HUES6 (cell line): ENCODE results near the gene ARHGEF7.

Experiments
- H3K27ac ChIP-seq: 2 replicates; pipeline ENCODE4 v1.7.0; 2013; ENCODE audit warnings: low read depth, mild to moderate bottlenecking, low read length, inconsistent platforms
- H3K27me3 ChIP-seq: 2 replicates; pipeline ENCODE4 v1.6.1; 2013; ENCODE audit warnings: low read length; ENCODE audit not compliant: control insufficient read depth, insufficient read depth
- H3K36me3 ChIP-seq: 2 replicates; pipeline ENCODE4 v1.6.1; 2013; ENCODE audit warnings: low read length; ENCODE audit not compliant: control insufficient read depth, insufficient read depth
- H3K4me1 ChIP-seq: 2 replicates; pipeline ENCODE4 v1.6.1; 2013; ENCODE audit warnings: low read length; ENCODE audit not compliant: control insufficient read depth, insufficient read depth
- H3K4me3 ChIP-seq: 2 replicates; pipeline ENCODE4 v1.5.1; 2013; ENCODE audit warnings: low read depth, low read length
- H3K9ac ChIP-seq: one replicate; pipeline ENCODE4 v1.6.1; 2013; ENCODE audit warnings: mild to moderate bottlenecking, low read length
- H3K9me3 ChIP-seq: 2 replicates; pipeline ENCODE4 v1.6.1; 2013; ENCODE audit warnings: low read depth, low read length; ENCODE audit not compliant: control insufficient read depth, insufficient read depth

ARHGEF7 gene

GRCh38 chr13:111326981-111327642 is 212.0 kb downstream of the ARHGEF7 start:
- no peaks in the 10 kb centered on the region for H3K36me3 ChIP-seq
- H3K4me3 ChIP-seq = no peak overlapping the region
- no peaks in the 10 kb centered on the region for H3K4me1 ChIP-seq
- no peaks in the 10 kb centered on the region for H3K27me3 ChIP-seq
- H3K9me3 ChIP-seq = no peaks in the 10 kb centered on the region
- H3K27ac ChIP-seq = no peak overlapping the region
- no peak overlapping the region for H3K9ac ChIP-seq

GRCh38 chr13:111327730-111328573 is 212.8 kb downstream of the ARHGEF7 start:
- Histone ChIP-seq H3K36me3 (no peaks in the 10 kb centered on the region), H3K4me1 (no peaks in the 10 kb centered on the region), H3K9ac (no peak overlapping the region), H3K9me3 (no peaks in the 10 kb centered on the region), H3K4me3 (no peak overlapping the region), H3K27me3 (no peaks in the 10 kb centered on the region), H3K27ac (no peak overlapping the region)

- no peak overlapping the region for H3K27ac ChIP-seq
- H3K9ac ChIP-seq = no peak overlapping the region
- no peak overlapping the region for H3K4me3 ChIP-seq
- H3K4me1 ChIP-seq = no peaks in the 10 kb centered on the region
- H3K9me3 ChIP-seq = no peaks in the 10 kb centered on the region
- no peaks in the 10 kb centered on the region for H3K27me3 ChIP-seq
- no peaks in the 10 kb centered on the region for H3K36me3 ChIP-seq
These were observed 213.7 kb downstream of the ARHGEF7 start for GRCh38 chr13:111328574-111329410.

- Histone ChIP-seq H3K4me1 (no peaks in the 10 kb centered on the region), H3K9ac (no peak overlapping the region), H3K27me3 (no peaks in the 10 kb centered on the region), H3K4me3 (no peak overlapping the region), H3K36me3 (no peaks in the 10 kb centered on the region), H3K27ac (no peak overlapping the region), H3K9me3 (peaks cover 6% of the 10 kb centered on the region; the same call in 1 of the 2 replicates)
These were observed 214.5 kb downstream of the ARHGEF7 start for GRCh38 chr13:111329641-111330040.

GRCh38 chr13:111330066-111330610 is 215.0 kb downstream of the ARHGEF7 start:
- Histone ChIP-seq H3K4me1 (no peaks in the 10 kb centered on the region), H3K9ac (no peak overlapping the region), H3K9me3 (peaks cover 7% of the 10 kb centered on the region; the same call in 1 of the 2 replicates), H3K27ac (no peak overlapping the region), H3K27me3 (no peaks in the 10 kb centered on the region), H3K4me3 (no peak overlapping the region), H3K36me3 (no peaks in the 10 kb centered on the region)

- Histone ChIP-seq H3K9ac (no peak overlapping the region), H3K36me3 (no peaks in the 10 kb centered on the region), H3K27me3 (no peaks in the 10 kb centered on the region), H3K9me3 (peaks cover 7% of the 10 kb centered on the region; the same call in 1 of the 2 replicates), H3K4me1 (no peaks in the 10 kb centered on the region), H3K27ac (no peak overlapping the region), H3K4me3 (no peak overlapping the region)
These were observed 220.2 kb downstream of the ARHGEF7 start for GRCh38 chr13:111335298-111335697.

GRCh38 chr13:111336666-111337065 is 221.6 kb downstream of the ARHGEF7 start:
- H3K27me3 ChIP-seq = no peaks in the 10 kb centered on the region
- H3K9me3 ChIP-seq = peaks cover 7% of the 10 kb centered on the region; the same call in 1 of the 2 replicates
- H3K36me3 ChIP-seq = no peaks in the 10 kb centered on the region

GRCh38 chr13:111337206-111337605 is 222.1 kb downstream of the ARHGEF7 start:
- no peak overlapping the region for H3K4me3 ChIP-seq
- H3K9me3 ChIP-seq = peaks cover 7% of the 10 kb centered on the region; the same call in 1 of the 2 replicates
- H3K9ac ChIP-seq = no peak overlapping the region
- no peak overlapping the region for H3K27ac ChIP-seq
- H3K36me3 ChIP-seq = no peaks in the 10 kb centered on the region
- H3K4me1 ChIP-seq = no peaks in the 10 kb centered on the region
- H3K27me3 ChIP-seq = no peaks in the 10 kb centered on the region

More at GRCh38 chr13:111336666-111337065, 221.6 kb downstream of the ARHGEF7 start:
- no peak overlapping the region for H3K9ac ChIP-seq
- no peak overlapping the region for H3K4me3 ChIP-seq
- H3K4me1 ChIP-seq = no peaks in the 10 kb centered on the region
- no peak overlapping the region for H3K27ac ChIP-seq

- H3K4me1 ChIP-seq = no peaks in the 10 kb centered on the region
- H3K27me3 ChIP-seq = no peaks in the 10 kb centered on the region
- H3K9ac ChIP-seq = no peak overlapping the region
These were observed 222.6 kb downstream of the ARHGEF7 start for GRCh38 chr13:111337741-111338140.

GRCh38 chr13:111338841-111339240 is 223.7 kb downstream of the ARHGEF7 start:
- Histone ChIP-seq H3K9ac (no peak overlapping the region), H3K36me3 (no peaks in the 10 kb centered on the region), H3K4me1 (no peaks in the 10 kb centered on the region), H3K27me3 (no peaks in the 10 kb centered on the region), H3K9me3 (peaks cover 7% of the 10 kb centered on the region; the same call in 1 of the 2 replicates), H3K27ac (no peak overlapping the region), H3K4me3 (no peak overlapping the region)

More at GRCh38 chr13:111337741-111338140, 222.6 kb downstream of the ARHGEF7 start:
- no peak overlapping the region for H3K4me3 ChIP-seq
- H3K9me3 ChIP-seq = peaks cover 7% of the 10 kb centered on the region; the same call in 1 of the 2 replicates
- H3K36me3 ChIP-seq = no peaks in the 10 kb centered on the region
- H3K27ac ChIP-seq = no peak overlapping the region
